WTC11 (cell line): ENCODE results near the gene HTR1A. TPM values are rescaled to one million over a fixed set of nuclear protein-coding genes. Genes with fewer than 3 reads are reported as not detected.

Experiments used
- ATAC-seq: fragments of 200-7000 bp; cut with Tn5 transposase; 2 replicates; pipeline ENCODE4 v1.10.0; 2021; ENCODE audit warnings: mild to moderate bottlenecking, moderate library complexity
- CTCF ChIA-PET: fragments of 300-600 bp; sonication (Branson Sonifier 250); formaldehyde crosslinking; loops from one replicate; lab custom pipeline; 2021; ENCODE audit warnings: antibody characterized with exemption; lab: Charles Lee
- POLR2A ChIA-PET: fragments of 350-600 bp; sonication (Branson Sonifier 250); formaldehyde crosslinking; loops from one replicate; lab custom pipeline; 2021; ENCODE audit warnings: antibody characterized with exemption; lab: Charles Lee
- DNase-seq: peaks from one replicate; pipeline ENCODE4 v3.0.0; 2021; ENCODE audit warnings: low spot score
- H3K27ac Mint-ChIP-seq: 2 replicates; pipeline ENCODE4 v1.8.0; 2021; ENCODE audit warnings: mixed read lengths
- H3K27me3 Mint-ChIP-seq: 2 replicates; pipeline ENCODE4 v1.8.0; 2021; ENCODE audit warnings: low read depth, mild to moderate bottlenecking, moderate library complexity, mixed read lengths
- H3K36me3 Mint-ChIP-seq: 2 replicates; pipeline ENCODE4 v1.8.0; 2021; ENCODE audit warnings: mixed read lengths
- H3K4me1 Mint-ChIP-seq: 2 replicates; pipeline ENCODE4 v1.8.0; 2022; ENCODE audit warnings: mixed read lengths
- H3K4me3 Mint-ChIP-seq: 2 replicates; pipeline ENCODE4 v1.8.0; 2021; ENCODE audit warnings: mild to moderate bottlenecking, moderate library complexity, mixed read lengths
- H3K9me3 Mint-ChIP-seq: 2 replicates; pipeline ENCODE4 v1.8.0; 2021; ENCODE audit warnings: mixed read lengths
- ARID4B ChIP-seq: sonication (generic); formaldehyde crosslinking; IDR thresholded peaks from 2 replicates; pipeline ENCODE4 v1.8.0; 2023; ENCODE audit warnings: missing genetic modification reagents, mild to moderate bottlenecking, borderline replicate concordance
- ATF3 ChIP-seq: sonication (generic); formaldehyde crosslinking; conservative IDR thresholded peaks from 2 replicates; pipeline ENCODE4 v1.8.1; 2022; ENCODE audit warnings: mild to moderate bottlenecking, missing genetic modification reagents
- CTCF ChIP-seq: fragments of 200-600 bp; IDR thresholded peaks from 2 replicates; pipeline ENCODE4 v1.8.0; 2022; ENCODE audit warnings: antibody characterized with exemption
- FOXJ3 ChIP-seq: sonication (generic); formaldehyde crosslinking; IDR thresholded peaks from 2 replicates; pipeline ENCODE4 v1.9.0; 2021; ENCODE audit warnings: missing genetic modification reagents, mild to moderate bottlenecking, borderline replicate concordance
- TP53 ChIP-seq: sonication (generic); formaldehyde crosslinking; IDR thresholded peaks from 2 replicates; pipeline ENCODE4 v1.8.1; 2023; ENCODE audit warnings: mild to moderate bottlenecking, missing genetic modification reagents
- total RNA-seq: library from RNA; stranded (reverse); gene quantifications from 3 replicates; pipeline ENCODE4 v1.2.3, GENCODE V29; 2021

HTR1A gene
- total RNA-seq, 1 experiment from 2014 or later, result 0.52 TPM

GRCh38 chr5:63961598-63962161, 565 bp downstream of the HTR1A start:
- POLR2A ChIA-PET, result no interaction called here
- CTCF ChIA-PET, result no interaction called here
- H3K4me3 Mint-ChIP-seq, result peak overlapping the region; percentile 88
- peaks cover 37% of the 10 kb centered on the region for H3K27me3 Mint-ChIP-seq
- 0 out of 2 replicates have a peak, but pooled peaks cover 3% of the 10 kb centered on the region for H3K9me3 Mint-ChIP-seq
- peaks cover 58% of the 10 kb centered on the region for H3K4me1 Mint-ChIP-seq
- DNase-seq (peak; percentile 38), ATAC-seq (peak; percentile 5)
- TF ChIP-seq ATF3 (CRISPR knock-in tag) (no peak), TP53 (0 out of 2 replicates have a peak, but pooled peaks have one; percentile 16)
- no peak overlapping the region for H3K27ac Mint-ChIP-seq
- peaks cover 2% of the 10 kb centered on the region; the same call in 1 of the 2 replicates for H3K36me3 Mint-ChIP-seq

GRCh38 chr5:63961125-63961597, 1.1 kb downstream of the HTR1A start:
- H3K27ac Mint-ChIP-seq, result no peak overlapping the region
- ChIA-PET CTCF (no interaction called here), POLR2A (no interaction called here)
- peaks cover 2% of the 10 kb centered on the region; the same call in 1 of the 2 replicates for H3K36me3 Mint-ChIP-seq
- peak overlapping the region; percentile 88 for H3K4me3 Mint-ChIP-seq
- H3K27me3 Mint-ChIP-seq, result peaks cover 37% of the 10 kb centered on the region
- 0 out of 2 replicates have a peak, but pooled peaks cover 3% of the 10 kb centered on the region for H3K9me3 Mint-ChIP-seq
- TF ChIP-seq CTCF (no peak), FOXJ3 (CRISPR knock-in tag) (no peak), TP53 (0 out of 2 replicates have a peak, but pooled peaks have one; percentile 4)
- peaks cover 57% of the 10 kb centered on the region for H3K4me1 Mint-ChIP-seq
- ATAC-seq (no peak), DNase-seq (peak; percentile 10)

- peaks cover 58% of the 10 kb centered on the region for H3K4me1 Mint-ChIP-seq
- H3K9me3 Mint-ChIP-seq, result 0 out of 2 replicates have a peak, but pooled peaks cover 3% of the 10 kb centered on the region
These were observed 1.6 kb downstream of the HTR1A start for GRCh38 chr5:63960646-63961045.

More at GRCh38 chr5:63960646-63961045, 1.6 kb downstream of the HTR1A start:
- peak; percentile 15; the same call in 1 of the 2 replicates for TF ChIP-seq CTCF
- TF ChIP-seq ARID4B, result no peak
- TF ChIP-seq, all 79 proteins: peak for 1
- Mint-ChIP-seq H3K4me3 (peak overlapping the region; percentile 88), H3K27me3 (peaks cover 37% of the 10 kb centered on the region), H3K27ac (no peak overlapping the region), H3K36me3 (peaks cover 2% of the 10 kb centered on the region; the same call in 1 of the 2 replicates)
- no peak for ATAC-seq
- DNase-seq, result peak; percentile 31
- CTCF ChIA-PET, result no interaction called here
- POLR2A ChIA-PET, result no interaction called here
